CD4-positive, alpha-beta T cell treated with Interferon alpha-2 for 1 hour (primary cell): ENCODE results near the gene OSBPL3.
A peak's percentile ranks its signal among the peaks of the same experiment; 100 is the strongest.

ENCODE experiments used
- DNase-seq, 2 donors: peaks; one replicate each; pipeline ENCODE4 v3.0.0-alpha.2; 2020 to 2022

The OSBPL3 gene

GRCh38 chr7:24978843-24979469 lies 1.0 kb downstream of the OSBPL3 start:
- no peak for DNase-seq

- DNase-seq: no peak
Measured at GRCh38 chr7:24975644-24976260, 4.2 kb downstream of the OSBPL3 start.

GRCh38 chr7:24975172-24975571 lies 4.8 kb downstream of the OSBPL3 start:
- no peak for DNase-seq

GRCh38 chr7:24974026-24974832 lies 5.7 kb downstream of the OSBPL3 start:
- no peak for DNase-seq

GRCh38 chr7:24972991-24973390 lies 7.0 kb downstream of the OSBPL3 start:
- no peak for DNase-seq

GRCh38 chr7:24972166-24972477 lies 7.9 kb downstream of the OSBPL3 start:
- DNase-seq: no peak

GRCh38 chr7:24971333-24972165 lies 8.4 kb downstream of the OSBPL3 start:
- DNase-seq: no peak

GRCh38 chr7:24970676-24971075 lies 9.3 kb downstream of the OSBPL3 start:
- DNase-seq: no peak

- no peak for DNase-seq
Measured at GRCh38 chr7:24968165-24968564, 11.8 kb downstream of the OSBPL3 start.

- DNase-seq: no peak
Measured at GRCh38 chr7:24967696-24968095, 12.3 kb downstream of the OSBPL3 start.

GRCh38 chr7:24966802-24967201 lies 13.2 kb downstream of the OSBPL3 start:
- no peak for DNase-seq

- DNase-seq: peak; percentile 22 to 57
Measured at GRCh38 chr7:24965831-24966708, 13.9 kb downstream of the OSBPL3 start.

GRCh38 chr7:24964191-24964590 lies 15.8 kb downstream of the OSBPL3 start:
- no peak for DNase-seq

- DNase-seq: peak; percentile 47 to 66
Measured at GRCh38 chr7:24963218-24963617, 16.8 kb downstream of the OSBPL3 start.

- DNase-seq: no peak
Measured at GRCh38 chr7:24962418-24962962, 17.5 kb downstream of the OSBPL3 start.

GRCh38 chr7:24959735-24960485 lies 20.1 kb downstream of the OSBPL3 start:
- DNase-seq: no peak

- DNase-seq: no peak
Measured at GRCh38 chr7:24958399-24958798, 21.6 kb downstream of the OSBPL3 start.

- DNase-seq: no peak
Measured at GRCh38 chr7:24956021-24956420, 24.0 kb downstream of the OSBPL3 start.

GRCh38 chr7:24955313-24955712 lies 24.7 kb downstream of the OSBPL3 start:
- DNase-seq: no peak

GRCh38 chr7:24952464-24952863 lies 27.5 kb downstream of the OSBPL3 start:
- no peak for DNase-seq

- DNase-seq: no peak
Measured at GRCh38 chr7:24951441-24951980, 28.5 kb downstream of the OSBPL3 start.
